Keratinocyte (primary cell): ENCODE results near the gene APOL1.
"Not testable (repeated sequence)": the region's sequence is repeated elsewhere in the genome, so short reads cannot be mapped to it uniquely, and the experiment has no call there.

Experiments
- CTCF ChIP-seq, 3 experiments: IDR thresholded peaks in 1 of 3; conservative IDR thresholded peaks in 1 of 3; optimal IDR thresholded peaks in 1 of 3; 2 replicates in 2 of 3; 3 replicates in 1 of 3; pipeline versions ENCODE3 to v1.5.1; 2011; ENCODE audit warnings: low read length in 3 of 3, mild to moderate bottlenecking in 3 of 3, moderate library complexity in 2 of 3, control low read depth in 1 of 3, inconsistent platforms in 1 of 3; ENCODE audit not compliant: insufficient read depth in 2 of 3; ENCODE audit errors: extremely low read depth in 1 of 3
- EZH2 ChIP-seq: IDR thresholded peaks from one replicate; pipeline ENCODE4 v1.6.1; 2012; ENCODE audit warnings: inconsistent platforms, mild to moderate bottlenecking, low read length, moderate library complexity

- not testable (repeated sequence) for TF ChIP-seq CTCF (optimal IDR thresholded peaks at IDR 0.05 in 1 of 3, IDR thresholded peaks at IDR 0.05 in 1 of 3, conservative IDR thresholded peaks at IDR 0.05 in 1 of 3; ENCODE audit: extremely low read depth in 1 of 3, insufficient read depth in 2 of 3, low read length in 3 of 3); EZH2
These were observed 24.6 kb upstream of the APOL1 start for GRCh38 chr22:36228369-36228768.
